Stimulated activated naive CD8-positive, alpha-beta T cell treated with anti-CD3 and anti-CD28 coated beads, Interleukin-15, Interleukin-2, amounts not matched to agents 100 U/mL and 50 U/mL, for 24 hours (primary cell): ENCODE data around the gene AMD1.
A peak's percentile ranks its signal among the peaks of the same experiment; 100 is the strongest.
"Not testable (repeated sequence)": the region's sequence is repeated elsewhere in the genome, so short reads cannot be mapped to it uniquely, and the experiment has no call there.

Experiments
- ATAC-seq: fragments of 150-1000 bp; cut with Tn5 transposase; one replicate; pipeline ENCODE4 v1.10.0; 2021
- DNase-seq: peaks from one replicate; pipeline ENCODE4 v3.0.0; 2021

AMD1 gene

DNA sequence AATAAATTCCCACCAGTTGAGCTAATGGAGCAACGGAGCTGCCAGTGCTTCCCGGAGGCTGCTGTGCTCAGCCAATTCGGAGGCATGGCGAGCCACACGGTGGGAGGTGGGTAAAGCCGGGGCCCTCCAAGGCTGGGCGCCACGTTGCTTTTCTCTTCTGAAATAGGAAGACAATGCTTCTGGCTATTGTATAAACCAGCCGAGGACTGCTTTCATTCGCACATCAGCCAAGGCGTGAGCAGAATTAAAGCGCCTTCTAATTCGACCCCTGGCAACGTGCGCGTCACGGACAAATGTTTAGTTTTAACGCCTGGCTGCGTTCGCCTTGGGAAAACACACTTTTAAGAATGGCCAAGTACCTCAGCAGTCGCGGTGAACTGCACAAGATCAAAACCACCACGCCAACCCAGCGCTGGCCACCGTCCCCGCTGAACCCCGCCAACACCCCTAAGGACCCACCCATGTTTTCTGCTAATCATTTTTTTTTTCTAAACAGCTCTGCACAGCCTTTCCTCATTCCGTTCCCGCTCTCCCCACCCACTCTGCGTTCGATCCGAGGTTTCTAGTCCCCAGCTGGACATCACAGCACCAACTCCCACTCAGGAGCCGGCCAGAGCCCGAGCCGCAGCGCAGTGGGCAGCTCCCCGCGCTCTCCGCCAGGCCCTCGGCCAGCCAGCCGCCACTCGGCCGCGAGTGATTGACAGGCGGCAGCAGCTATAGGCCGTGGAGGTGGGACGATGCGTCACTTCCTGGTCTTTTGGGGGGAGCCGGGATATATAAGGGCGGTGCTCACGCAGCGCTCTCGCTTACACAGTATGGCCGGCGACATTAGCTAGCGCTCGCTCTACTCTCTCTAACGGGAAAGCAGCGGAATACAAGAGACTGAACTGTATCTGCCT is at the start of gene AMD1:
AMD1 (plus strand) TSS at position 805 of the 899 bp plus-strand sequence. CDS start 321 bp downstream, outside the sequence.
- ATAC-seq, result peak; percentile 86
- DNase-seq, result peak; percentile 94

DNA sequence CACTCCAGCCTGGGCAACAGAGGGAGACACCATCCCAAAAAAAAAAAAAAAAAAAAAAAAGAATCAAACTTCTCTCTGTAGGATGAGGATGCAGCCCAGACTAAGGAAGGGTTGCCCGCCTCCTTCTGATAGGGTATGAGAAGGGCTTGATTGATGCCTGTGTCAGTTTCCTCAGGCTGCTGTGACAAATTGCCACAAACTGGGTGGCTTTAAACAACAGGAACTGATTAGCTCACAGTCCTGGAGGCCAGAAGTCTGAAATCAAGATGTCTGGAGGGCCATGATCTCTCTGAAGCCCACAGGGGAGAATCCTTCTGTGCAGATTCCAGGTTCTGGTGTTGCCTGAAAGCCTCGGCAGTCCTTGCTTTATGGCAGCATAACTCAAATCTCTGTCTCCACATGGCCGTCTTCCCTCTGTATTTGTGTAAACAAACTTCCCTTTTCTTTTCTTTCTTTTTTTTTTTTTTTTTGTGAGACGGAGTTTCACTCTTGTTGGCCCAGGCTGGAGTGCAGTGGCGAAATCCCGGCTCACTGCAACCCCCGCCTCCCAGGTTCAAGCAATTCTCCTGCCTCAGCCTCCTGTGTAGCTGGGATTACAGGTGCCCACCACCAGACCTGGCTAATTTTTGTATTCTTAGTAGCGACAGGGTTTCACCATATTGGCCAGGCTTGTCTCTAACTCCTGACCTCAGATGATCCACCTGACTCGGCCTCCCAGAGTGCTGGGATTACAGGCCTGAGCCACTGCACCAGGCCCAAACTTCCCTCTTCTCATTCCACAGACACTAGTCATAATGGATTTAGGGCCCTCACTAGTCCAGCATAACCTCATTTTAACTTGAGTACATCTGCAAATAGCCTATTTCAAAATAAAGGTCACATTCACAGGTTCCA is 48.1 kb upstream of the AMD1 start:
- DNase-seq (no peak), ATAC-seq (no peak)

DNA sequence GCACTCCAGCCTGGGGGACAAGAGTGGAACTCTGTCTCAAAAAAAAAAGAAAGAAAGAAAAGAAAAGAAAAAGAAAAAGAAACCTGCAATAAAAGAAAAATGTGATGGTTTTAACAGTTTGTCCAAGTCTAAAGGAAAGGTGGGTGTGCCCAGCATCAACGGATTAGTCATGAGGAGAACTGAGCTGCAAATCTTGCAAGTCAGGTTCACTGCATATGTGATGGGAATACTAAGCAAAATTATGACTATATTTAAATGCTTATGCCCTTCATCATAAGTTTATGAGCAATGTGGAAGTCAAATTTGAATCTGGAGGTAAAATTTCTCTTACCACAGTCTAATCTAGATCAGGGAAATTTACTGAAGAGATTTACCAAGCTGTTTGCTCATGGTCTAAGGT is 46.2 kb upstream of the AMD1 start:
- no peak for DNase-seq
- ATAC-seq, result no peak

DNA sequence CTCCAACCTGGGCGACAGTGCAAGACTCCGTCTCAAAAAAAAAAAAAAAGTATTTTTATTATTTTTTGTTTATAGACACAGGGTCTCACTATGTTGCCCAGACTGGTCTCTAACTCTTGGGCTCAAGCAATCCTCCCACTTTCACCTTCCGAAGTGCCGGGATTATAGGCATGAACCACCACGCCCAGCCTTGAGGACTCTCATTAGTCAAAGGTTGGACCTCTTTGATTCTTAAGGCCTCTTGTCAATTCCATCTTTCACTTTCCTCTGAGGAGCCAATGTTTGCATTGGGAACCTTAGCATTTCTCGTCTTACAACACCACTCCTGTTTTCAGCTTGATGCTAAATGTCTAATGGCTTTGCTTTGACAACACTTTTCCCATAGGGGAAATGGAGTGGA is 43.2 kb upstream of the AMD1 start:
- ATAC-seq, result no peak
- no peak for DNase-seq

DNA sequence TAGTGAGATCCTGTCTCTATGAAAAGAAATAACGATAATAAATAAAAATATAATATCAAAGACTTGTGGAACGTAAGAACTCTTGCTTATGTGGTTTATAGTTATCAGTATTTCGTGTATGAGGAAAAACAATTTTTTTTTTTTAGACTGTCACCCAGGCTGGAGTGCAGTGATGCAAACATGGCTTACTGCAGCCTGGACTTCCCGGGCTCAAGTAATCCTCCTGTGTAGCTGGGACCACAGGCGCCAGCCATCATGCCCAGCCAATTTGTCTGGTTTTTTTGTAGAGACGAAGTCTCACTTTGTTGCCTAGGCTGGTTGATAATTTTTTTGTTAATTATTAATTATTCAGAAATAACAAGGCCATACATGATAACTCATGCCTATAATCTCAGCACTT is 40.8 kb upstream of the AMD1 start:
- no peak for ATAC-seq
- DNase-seq, result no peak

DNA sequence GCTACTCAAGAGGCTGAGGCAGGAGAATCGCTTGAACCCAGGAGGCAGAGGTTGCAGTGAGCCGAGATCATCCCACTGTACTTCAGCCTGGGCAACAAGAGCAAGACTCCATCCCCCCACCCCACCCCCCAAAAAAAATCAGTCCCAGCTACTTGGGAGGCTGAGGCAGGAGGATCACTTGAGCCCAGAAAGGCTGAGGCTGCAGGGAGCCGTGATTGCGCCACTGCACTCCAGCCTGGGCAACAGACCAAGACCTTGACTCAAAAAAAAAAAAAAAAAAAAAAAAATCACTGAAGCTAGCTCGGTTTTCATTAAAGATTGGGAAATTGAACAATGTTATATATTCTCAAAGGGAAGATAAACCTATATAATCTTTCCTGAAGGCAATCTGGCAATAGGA is 38.8 kb upstream of the AMD1 start:
- not testable (repeated sequence) for DNase-seq, ATAC-seq

DNA sequence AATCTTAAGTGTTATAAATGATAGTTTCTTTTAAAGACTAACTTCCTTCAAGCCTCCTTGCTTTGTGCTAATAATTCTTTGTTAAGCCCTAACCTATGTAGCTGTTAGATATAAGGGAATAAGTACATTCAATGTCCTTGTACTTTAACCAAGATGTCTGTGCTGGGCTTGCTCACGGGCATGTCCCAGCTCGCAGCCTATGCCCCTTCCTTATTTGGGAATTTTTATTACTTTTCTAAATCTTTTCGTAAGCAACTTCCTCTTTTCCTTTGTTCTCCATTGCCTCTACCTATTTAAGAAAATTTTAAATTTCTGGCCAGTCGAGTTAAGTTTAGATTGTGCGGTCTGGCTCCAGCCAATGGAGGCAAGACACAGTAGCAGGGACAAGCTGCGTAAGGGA is 33.3 kb upstream of the AMD1 start:
- ATAC-seq, result no peak
- DNase-seq, result no peak

DNA sequence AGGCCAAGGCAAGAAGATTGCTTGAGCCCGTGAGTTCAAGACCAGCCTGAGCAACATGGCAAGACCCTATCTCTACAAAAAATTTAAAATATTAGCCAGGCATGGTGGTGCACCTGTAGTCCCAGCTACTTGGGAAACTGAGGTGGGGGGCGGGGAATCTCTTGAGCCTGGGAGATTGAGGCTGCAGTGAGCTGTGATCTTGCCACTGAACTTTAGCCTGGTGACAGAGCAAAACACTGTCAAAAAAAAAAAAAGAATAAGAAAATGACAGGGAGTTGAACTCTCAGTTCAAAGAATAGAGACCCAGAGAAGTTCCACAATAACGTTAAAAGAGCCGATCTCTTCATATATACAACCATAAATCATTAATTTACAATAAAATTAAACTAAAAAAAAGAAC is 24.8 kb upstream of the AMD1 start:
- DNase-seq (no peak), ATAC-seq (no peak)

DNA sequence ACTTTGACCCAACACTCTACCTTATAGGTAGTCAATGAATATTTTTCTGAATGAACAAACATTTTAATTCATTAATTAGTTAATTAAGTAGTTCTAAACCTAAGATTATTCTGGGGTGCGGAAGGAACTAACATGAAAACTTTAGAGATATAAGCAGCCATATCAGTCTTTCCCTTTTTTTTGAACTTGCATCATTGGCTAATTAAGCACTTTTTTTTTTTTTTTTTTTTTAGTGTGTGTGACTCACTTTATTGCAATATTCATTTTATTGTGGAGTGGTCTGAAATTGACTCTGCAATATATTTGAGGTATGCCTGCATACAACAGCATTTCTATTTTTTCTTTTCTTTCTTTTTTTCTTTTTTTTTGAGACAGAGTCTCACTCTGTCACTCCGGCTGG is 21.8 kb upstream of the AMD1 start:
- no peak for DNase-seq
- no peak for ATAC-seq

DNA sequence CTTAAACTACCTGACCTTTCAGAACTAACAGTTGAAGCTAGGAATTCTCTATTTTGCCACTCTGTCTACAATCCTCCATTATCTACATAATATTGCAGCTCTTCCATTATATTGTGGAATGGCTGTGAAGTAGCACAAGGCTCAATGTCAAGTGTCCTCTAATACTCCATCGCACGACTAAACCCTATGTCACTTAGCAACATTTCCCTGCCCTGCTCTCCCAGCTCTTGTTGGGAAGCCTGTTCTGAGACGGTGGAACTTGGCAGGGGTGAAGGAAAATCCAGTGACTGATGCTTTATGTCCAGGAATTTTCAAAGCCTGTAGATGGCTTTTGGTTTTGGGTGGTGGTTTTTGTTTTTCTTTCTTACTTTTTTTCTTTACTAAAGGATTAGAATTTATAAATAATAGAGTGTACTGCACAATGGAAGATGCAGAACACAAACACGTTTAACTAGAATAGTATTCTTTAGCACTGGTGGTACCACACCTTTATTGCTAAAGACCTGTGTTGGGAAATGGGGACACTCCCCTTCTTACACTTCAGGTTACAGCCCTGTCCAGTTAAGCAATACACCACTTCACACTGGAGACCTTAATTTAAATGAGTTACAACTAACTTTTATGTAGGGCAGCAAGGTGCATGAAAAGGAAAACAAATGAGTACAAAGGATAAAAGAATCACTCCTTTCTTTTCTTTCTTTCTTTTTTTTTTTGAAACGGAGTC is 20.7 kb upstream of the AMD1 start:
- DNase-seq (no peak), ATAC-seq (no peak)

DNA sequence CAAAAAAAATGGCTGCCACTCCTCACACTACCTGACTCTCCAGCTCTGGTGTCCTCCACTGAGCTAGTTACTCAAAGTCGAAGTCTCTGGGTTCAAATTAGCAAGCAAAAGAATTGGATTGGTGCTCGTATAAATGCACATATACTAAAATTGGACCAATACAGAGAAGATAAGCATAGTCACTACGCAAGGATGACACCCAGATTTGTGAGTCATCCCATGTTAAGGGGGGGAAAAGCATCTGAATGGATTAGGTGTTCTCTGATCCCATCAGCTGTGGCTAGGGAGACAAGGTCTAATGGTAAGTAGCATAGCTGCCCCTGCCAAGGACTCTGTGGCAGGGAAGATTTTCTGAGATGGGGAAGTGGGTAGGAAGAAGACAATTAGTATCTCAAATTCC is 18.3 kb upstream of the AMD1 start:
- ATAC-seq (no peak), DNase-seq (no peak)

DNA sequence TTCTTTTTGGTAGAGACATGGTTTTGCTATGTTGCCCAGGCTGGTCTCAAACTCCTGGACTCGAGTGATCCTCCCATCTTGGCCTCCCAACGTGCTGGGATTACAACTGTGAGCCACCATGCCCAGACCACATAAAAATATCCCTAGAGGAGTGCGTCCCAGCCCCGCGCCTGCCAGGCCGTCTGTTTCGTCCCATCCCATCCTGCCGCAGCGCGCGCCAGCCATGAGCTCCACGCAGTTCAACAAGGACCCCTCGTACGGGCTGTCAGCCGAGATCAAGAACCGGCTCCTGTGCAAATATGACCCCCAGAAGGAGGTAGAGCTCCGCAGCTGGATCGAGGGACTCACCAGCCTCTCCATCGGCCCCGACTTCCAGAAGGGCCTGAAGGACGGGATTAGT is 16.6 kb upstream of the AMD1 start:
- DNase-seq, result no peak
- ATAC-seq, result no peak

DNA sequence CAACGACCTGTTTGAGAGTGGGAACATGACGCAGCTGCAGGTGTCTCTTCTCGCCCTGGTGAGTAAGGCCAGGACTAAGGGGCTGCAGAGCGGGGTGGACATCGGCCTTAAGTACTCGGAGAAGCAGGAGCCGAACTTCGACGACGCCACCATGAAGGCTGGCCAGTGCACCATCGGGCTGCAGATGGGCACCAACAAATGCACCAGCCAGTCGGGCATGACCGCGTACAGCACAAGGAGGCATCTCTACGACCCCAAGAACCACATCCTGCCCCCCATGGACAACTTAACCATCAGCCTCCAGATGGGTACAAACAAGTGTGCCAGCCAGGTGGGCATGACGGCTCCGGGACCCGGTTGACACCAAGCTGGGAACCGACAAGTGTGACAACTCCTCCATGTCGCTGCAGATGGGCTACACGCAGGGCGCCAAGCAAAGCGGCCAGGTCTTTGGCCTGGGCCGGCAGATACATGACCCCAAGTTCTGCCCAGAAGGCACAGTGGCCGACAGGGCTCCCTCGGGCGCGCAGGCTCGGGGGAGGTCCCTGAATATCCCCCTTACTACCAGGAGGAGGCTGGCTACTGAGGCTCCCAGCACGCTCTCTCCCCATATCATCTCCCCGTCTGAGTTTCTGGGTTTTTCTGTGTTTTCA is 15.9 kb upstream of the AMD1 start:
- ATAC-seq, result no peak
- no peak for DNase-seq

DNA sequence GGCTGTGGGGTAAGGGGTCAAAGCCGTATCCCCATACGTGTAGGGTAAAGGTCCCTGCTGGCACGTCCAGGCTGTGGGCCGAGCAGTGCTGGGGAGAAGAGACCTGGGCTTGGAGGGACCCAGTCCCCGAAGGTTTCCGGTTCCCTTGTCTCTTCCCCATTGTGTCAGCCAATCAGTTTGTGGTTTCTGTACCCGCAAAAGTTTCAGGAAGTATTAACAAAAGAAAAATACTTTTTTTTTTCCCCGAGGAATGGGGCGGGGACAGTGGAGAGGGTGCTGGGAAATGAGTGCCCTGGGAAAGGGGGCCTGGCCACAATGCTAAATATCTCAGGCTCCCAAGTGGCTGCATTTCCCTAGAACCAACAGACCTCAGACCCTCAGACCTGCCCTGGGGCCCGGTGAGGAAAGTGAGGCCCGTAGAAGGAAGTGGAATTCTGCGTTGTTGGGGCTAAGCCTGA is 15.2 kb upstream of the AMD1 start:
- DNase-seq (no peak), ATAC-seq (no peak)

DNA sequence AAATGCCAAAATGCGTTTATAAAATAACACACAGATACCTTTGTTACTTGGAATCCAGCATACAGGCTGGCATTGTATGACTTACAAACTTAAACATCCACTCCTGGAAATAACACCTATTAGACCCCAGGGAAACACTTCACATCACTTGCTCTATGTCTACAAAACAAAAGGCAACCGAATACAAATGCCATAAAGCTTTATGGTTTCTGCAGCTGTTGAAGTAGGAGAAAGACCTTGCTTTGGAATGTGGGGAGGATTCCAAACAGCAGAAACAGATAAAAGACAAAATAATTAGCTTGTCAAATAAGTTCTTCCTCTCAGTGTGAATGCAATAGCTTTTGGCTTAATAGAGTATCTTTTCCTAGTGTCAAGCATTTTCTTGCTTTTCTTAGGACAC is 9.8 kb upstream of the AMD1 start:
- DNase-seq (no peak), ATAC-seq (no peak)

DNA sequence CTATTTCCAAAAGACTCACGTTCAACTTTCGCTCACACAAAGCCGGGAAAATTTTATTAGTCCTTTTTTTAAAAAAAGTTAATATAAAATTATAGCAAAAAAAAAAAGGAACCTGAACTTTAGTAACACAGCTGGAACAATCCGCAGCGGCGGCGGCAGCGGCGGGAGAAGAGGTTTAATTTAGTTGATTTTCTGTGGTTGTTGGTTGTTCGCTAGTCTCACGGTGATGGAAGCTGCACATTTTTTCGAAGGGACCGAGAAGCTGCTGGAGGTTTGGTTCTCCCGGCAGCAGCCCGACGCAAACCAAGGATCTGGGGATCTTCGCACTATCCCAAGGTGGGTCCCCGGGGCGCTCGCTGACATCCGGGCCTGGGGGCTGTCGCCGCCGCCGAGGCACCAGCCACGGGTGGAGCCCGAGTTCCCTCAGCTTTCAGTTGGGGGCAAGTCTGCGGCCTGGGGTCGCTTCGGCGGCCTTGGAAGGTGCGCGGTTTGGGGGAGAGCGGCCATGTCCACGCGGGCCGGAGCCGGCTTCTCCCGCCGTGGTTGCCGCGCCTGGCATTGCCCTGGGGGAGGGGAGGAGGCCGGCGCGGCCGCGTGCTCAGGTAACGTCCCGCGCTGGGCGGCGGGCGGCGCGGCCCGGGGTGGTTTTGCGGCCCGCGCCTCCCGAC is 429 bp downstream of the AMD1 start:
- DNase-seq (no peak), ATAC-seq (peak; percentile 2)

DNA sequence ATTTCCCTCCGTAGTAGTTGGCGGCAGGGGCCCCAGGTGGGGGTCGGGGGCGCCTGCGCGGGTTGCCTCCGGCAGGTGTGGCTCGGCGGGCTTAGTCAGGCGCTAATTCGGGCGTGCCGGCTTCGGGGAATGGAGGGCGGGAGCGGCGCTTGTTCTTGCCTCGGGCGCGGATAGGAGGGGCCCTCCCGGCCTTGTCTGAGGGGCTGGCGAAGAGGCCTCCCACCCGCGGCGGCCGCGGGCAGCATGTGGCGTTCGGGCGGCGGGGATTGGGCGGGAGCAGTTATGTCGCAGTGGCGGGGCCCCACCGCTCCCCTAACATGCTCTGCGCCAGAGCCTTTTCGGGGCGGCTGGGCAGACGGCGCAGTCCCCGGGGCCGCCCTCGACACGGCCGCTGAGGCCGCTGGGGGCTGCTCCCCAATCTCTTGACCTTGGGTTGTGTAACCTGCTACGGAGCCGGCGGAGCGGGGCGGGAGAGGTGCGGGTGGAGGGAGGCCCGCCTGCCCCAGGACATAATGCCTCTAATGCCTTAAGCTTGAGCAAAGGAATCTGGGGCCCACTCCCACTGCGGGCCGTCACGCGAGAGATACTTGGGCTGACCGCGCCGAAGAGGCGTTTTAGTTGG is 1.1 kb downstream of the AMD1 start:
- ATAC-seq (peak; percentile 39), DNase-seq (peak; percentile 72)

DNA sequence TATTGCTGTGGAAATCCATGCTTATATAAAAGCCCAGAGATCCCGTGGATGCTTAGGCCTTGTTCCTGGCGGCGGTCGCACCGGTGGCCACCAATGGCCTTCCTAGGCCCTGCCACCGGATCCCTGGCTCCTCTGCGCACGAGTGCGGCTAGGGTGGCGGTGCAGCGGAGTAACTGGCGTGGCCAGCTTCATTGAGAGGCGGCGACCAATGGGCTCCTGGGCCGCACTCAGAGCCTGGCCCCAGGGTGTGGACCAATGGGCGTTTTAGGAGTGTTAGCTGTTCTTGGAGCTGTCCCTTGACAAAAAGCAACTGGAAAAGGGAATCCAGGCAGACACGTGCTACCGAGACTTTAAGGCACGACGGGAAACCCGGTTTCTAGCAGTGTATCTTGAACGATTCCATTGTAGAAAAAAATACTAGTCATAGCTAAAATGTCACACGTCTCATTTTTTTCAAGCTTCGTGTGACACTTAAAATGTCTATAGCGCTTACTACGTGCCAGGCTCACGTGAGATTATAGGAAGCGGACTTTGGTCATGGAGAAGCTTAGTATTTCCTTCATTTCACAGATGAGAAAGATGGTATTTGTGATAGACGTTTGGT is 1.7 kb downstream of the AMD1 start:
- ATAC-seq, result peak; percentile 50
- DNase-seq, result peak; percentile 71

DNA sequence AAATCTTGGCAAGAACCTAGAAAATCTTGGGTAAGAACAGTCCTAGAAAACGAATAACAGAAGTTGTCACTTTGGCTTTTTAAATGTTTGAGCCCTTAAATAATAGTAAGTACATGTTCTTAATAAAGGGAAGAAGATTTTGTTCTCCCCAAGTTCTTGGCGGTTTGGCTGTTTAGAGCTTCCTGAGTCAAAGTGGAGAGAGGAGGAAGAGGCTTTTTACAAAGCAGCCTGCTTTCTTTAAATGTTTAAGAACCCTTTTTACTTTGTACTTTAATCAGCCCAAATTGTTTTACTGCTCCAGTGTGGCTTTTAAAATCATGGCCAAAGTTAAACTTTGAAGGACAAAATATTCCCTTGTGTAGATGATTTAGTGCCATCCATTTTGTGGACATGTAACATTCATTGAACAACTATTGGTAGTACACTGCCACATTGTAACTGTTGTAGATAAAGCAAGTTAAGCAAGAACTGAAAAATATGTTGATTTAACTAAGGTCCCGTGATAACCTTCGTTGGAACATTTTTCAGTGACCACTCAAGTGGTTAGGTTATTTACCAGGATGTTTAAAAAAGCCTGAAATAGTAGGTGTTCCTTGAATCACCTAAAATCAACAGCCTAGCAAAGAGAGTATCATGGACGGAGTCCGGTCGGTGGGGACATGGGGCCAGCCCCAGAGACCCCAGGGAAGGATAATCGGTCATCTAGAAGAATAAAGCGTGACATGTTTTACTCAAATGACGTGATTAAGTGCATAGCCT is 2.4 kb downstream of the AMD1 start:
- ATAC-seq (no peak), DNase-seq (no peak)

DNA sequence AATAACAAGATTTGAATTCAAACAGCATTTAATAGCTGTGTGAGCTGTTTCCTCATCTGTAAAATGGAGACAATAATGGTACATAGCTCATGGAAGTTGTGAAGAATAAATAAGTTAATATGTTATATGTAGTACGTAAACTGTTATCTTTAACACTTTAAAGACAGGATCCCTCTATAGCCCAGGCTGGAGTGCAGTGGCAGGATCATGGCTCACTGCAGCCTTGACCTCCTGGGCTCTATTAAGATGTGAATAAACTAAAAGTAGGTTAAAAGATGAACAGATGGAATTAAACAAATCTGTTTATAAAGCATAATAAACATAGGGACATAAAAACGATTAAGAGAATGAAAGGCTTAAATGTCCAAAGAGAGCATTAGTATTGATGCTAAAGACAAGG is 3.0 kb downstream of the AMD1 start:
- DNase-seq, result no peak
- no peak for ATAC-seq
